NCI-H146 treated with DMSO at 0.1 percent for 48 hours (cell line): Measurements from ENCODE around the gene KLRC3.
"Not testable (repeated sequence)": the region's sequence is repeated elsewhere in the genome, so short reads cannot be mapped to it uniquely, and the experiment has no call there.

ENCODE experiments used
- DNase-seq: peaks from one replicate; lab custom pipeline; 2025; ENCODE audit not compliant: unreplicated experiment; lab: John Stamatoyannopoulos, UW

The KLRC3 gene

GRCh38 chr12:10404798-10405197 is 15.6 kb downstream of the KLRC3 start:
- no peak for DNase-seq

DNA sequence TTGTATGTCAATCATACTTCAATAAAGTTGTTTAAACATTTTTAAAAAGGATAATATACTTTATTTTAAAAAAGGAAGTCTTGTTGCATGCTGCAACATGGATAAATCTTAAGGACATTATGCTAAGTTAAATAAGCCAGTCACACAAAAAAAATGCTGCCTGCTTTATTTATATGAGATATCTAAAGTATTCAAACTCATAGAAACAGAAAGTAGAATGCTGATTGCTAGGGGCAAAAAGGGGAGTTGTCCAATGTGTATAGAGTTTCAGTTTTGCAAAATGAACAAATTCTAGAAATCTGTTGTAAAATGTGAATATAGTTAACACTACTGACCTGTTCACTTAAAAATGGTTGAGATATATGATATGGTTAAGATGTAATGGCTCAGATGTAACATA is 19.6 kb downstream of the KLRC3 start:
- no peak for DNase-seq

DNA sequence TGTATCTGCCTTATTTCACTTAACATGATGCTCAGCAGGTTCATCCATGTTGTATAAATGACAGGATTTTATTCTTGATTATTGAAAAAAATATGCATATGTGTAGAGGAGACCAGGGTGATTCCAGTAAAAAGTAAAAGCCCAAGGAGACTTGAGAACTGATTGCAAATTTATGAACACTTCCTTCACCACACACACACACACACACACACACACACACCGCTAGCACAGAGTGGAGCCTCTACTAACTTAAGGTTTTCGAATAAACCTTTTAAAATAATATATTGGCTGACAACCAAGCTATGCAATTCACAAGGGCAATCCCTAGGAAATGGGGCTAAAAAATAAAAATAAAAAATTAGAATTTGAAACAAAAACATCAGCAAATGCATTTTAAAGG is 22.2 kb downstream of the KLRC3 start:
- DNase-seq: no peak

- peak; percentile 86 for DNase-seq
Observed at GRCh38 chr12:10397296-10397695, 23.1 kb downstream of the KLRC3 start.

GRCh38 chr12:10396176-10396575 is 24.2 kb downstream of the KLRC3 start:
- not testable (repeated sequence) for DNase-seq

- peak; percentile 99 for DNase-seq
Observed at GRCh38 chr12:10395390-10395998, 24.9 kb downstream of the KLRC3 start.

DNA sequence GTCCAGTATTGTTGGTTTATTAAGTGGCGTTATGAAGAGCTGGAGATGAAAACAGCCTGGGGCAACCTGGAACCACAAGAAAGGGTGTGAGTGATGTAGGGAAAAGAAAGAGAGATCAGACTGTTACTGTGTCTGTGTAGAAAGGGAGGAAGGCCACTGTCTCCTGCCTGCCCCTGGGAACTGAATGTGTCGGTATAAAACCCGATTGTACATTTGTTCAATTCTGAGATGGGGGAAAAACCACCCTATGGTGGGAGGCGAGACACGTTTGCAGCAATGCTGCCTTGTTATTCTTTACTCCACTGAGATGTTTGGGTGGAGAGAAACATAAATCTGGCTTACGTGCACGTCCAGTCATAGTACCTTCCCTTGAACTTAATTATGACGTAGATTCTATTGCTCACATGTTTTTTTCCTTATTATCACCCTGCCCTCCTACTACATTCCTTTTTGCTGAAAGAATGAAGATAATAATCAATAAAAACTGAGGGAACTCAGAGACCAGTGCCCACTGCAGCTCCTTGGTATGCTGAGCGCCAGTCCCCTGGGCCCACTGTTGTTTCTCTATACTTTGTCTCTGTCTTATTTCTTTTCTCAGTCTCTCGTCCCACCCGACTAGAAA is 25.8 kb downstream of the KLRC3 start:
- peak; percentile 33 for DNase-seq

GRCh38 chr12:10393291-10393690 is 27.1 kb downstream of the KLRC3 start:
- DNase-seq: peak; percentile 23

GRCh38 chr12:10392394-10392930 is 27.9 kb downstream of the KLRC3 start:
- DNase-seq: peak; percentile 78

DNA sequence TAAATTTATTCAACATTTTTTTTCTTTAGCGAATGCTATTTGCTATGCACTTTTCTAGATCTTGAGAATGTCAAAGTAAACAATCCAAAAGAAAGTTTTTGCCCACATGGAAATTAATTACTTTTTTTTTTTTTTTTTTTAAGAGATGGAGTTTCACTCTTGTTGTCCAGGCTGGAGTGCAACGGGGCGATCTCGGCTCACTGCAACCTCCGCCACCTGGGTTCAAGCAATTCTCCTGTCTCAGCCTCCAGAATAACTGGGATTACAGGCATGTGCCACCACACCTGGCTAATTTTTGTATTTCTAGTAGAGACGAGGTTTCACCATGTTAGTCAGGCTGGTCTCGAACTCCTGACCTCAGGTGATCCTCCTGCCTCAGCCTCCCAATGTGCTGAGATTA is 29.4 kb downstream of the KLRC3 start:
- not testable (repeated sequence) for DNase-seq

- DNase-seq: no peak
Observed at GRCh38 chr12:10389904-10390303, 30.5 kb downstream of the KLRC3 start, which contains the start of gene KLRK1. TSS of gene KLRK1 (minus strand) at chr12:10390041. CDS start at chr12:10388810, 1,231 bp downstream.

GRCh38 chr12:10388624-10389413 is 31.6 kb downstream of the KLRC3 start:
- DNase-seq: no peak

DNA sequence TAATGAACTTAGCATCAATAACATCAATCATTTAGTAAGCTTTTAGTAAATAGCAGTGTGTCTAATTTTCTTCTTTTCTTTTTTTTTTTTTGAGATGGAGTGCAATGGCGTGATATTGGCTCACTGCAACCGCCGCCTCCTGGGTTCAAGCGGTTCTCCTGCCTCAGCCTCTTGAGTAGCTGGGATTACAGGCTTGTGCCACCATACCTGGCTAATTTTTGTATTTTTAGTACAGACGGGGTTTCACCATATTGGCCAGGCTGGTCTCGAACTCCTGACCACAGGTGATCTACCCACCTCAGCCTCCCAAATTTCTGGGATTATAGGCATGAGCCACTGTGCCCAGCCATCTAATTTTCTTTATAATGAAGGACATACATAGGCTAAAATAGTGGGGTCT is 32.9 kb downstream of the KLRC3 start:
- DNase-seq: not testable (repeated sequence)

GRCh38 chr12:10386857-10387256 is 33.5 kb downstream of the KLRC3 start:
- DNase-seq: no peak

- no peak for DNase-seq
Observed at GRCh38 chr12:10385166-10385613, 35.2 kb downstream of the KLRC3 start.

DNA sequence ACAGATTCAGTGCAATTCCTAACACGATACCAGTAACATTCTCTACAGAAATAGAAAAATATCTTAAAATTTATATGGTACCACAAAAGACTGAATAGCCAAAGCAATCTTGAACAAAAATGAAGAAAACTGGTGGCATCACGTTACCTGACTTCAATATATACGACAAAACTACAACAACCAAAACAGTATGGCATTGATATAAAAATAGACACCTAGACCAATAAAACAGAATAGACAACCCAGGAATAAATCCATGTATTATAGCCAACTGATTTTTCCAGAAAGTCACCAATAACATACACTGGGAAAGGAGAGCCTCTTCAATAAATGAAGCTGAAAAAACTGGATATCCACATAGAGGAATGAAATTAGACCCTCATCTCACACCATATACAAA is 36.2 kb downstream of the KLRC3 start:
- no peak for DNase-seq

DNA sequence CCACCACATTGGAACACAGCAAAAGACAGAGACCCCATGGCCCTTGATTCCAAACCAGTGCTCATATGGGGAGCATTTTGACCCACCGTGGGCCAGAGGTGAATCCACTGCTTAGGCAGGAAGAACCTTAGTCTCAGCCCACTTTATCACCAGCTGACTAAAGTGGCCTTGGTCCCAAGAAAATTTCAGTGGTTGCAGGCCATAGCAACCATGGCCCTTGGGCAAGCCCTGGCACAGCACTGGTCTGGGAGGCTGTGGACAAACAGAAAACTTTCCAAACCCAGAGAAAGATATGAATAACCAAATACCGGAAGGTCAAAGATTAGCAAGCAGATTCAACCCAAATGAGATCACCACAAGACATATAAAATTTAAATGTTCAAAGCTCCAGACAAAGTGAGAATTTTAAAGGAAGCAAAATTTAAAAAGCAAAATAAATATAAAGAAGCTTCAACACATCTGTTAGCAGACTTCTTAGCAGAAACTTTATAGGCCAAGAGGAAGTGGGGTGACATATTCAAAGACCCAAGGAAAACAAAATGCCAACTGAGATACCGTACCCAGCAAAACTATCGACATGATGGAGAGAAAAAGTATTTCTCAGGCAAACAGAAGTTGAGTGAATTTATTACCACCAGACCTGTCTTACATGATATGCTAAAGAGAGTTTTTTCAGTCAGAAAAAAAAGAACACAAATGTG is 38.3 kb downstream of the KLRC3 start:
- no peak for DNase-seq

DNA sequence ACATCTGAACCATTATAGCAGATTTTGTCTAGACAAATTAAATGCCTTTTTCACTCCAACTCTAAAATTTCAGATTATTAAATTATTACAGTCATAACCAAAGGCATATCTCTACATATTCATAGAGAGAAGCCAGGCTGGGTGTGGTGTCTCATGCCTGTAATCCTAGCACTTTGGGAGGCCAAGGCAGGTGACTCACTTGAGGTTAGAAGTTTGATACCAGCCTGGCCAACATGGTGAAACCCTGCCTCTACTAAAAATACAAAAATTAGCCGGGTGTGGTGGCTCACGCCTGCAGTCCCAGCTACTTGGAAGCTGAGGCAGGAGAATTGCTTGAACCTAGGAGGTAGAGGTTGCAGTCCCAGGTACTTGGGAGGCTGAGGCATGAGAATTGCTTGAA is 41.7 kb downstream of the KLRC3 start:
- not testable (repeated sequence) for DNase-seq

DNA sequence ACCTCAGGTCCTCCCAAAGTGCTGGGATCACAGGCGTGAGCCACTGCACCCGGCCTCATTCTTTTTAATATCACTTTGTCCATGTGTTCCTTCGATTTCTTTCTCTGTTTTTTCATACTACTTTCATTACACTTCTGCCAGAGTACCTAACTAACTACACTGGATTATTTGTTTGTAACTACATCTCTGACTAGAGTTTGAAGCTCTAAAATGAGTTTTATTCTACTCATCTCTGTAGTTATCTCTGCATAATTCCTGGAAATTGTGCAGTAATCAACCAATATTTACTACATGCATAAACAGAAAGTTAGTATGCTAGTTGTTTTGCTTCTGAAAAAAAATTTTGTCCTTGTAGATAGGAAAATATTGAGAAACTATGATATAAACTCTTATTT is 45.8 kb downstream of the KLRC3 start:
- DNase-seq: no peak

GRCh38 chr12:10372559-10372958 is 47.8 kb downstream of the KLRC3 start:
- DNase-seq: no peak

DNA sequence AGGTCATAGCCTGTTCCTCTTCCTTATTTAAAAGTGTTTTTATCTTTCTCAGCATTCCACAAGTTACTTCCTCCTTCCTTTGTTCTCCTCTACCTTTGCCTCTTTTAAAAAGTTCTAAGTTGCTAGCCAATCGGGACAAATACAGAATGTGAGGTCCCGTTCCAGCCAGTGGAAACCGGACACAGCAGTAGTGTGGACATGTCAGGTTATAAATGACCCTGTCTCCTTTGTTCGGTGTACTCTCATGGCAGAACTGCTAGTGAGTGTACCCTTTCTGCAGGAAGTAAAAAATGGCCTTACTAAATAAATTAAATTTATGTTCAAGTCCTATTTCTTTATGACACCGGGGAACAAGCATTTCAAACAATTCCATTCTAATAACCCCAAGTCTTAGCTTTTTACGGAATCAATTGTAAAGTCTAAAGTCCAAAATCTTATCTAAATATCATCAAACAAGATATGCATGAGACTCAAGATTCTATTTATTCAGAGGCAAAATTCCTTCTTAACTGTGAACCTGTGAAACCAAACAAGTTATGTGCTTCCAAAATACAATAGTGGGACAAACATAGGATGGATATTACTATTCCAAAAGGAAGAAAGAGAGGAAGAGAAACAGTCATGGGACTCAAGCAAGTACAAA is 48.4 kb downstream of the KLRC3 start:
- DNase-seq: not testable (repeated sequence)
